Inflammatory macrophage treated with lipopolysaccharide for 4 hours (primary cell): ENCODE results near the gene CUL4B.
"Not testable (repeated sequence)": the region's sequence is repeated elsewhere in the genome, so short reads cannot be mapped to it uniquely, and the experiment has no call there.

Experiments
- DNase-seq: peaks from one replicate; pipeline ENCODE4 v3.0.0-alpha.2; 2020

The CUL4B gene

DNA sequence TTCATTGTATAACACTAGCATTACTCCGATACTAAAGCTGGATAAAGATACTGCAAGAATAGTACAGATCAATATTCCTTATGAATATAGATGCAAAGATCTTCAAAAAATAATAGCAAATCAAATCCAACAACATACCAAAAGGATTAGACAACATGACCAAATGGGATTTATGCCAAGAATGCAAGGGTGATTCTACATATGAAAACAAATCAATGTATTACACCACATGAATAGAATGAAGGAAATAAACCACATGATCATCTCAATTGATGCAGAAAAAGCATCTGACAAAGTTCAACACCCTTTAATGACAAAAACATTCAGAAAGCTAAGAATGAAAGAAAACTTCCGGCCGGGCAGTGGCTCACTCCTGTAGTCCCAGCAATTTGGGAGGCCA lies 42.8 kb downstream of the CUL4B start:
- DNase-seq: no peak

- DNase-seq: peak; percentile 5
These were observed 46.5 kb downstream of the CUL4B start for GRCh38 chrX:120514236-120514635.

DNA sequence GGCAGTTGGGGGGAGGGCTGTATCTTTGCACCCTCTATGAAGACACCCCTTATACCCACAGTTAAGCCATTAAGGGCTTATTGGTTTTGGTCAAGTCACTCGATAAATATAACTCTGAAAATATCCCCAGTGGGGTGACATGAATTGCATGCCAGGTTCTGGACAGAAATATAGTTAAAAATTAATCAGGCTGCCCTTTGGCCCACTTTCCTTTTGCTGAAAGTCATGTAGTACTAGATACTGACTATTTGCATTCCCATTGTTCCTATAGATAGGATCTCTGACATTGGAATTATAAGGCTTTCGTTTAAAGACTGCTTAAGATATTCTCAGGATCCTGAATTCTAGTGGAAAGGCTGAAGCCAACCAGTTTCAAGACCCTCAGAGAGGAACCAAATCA lies 48.1 kb downstream of the CUL4B start:
- no peak for DNase-seq

- no peak for DNase-seq
These were observed 48.5 kb downstream of the CUL4B start for GRCh38 chrX:120512222-120512621.

GRCh38 chrX:120504569-120504968 lies 56.2 kb downstream of the CUL4B start:
- no peak for DNase-seq

DNA sequence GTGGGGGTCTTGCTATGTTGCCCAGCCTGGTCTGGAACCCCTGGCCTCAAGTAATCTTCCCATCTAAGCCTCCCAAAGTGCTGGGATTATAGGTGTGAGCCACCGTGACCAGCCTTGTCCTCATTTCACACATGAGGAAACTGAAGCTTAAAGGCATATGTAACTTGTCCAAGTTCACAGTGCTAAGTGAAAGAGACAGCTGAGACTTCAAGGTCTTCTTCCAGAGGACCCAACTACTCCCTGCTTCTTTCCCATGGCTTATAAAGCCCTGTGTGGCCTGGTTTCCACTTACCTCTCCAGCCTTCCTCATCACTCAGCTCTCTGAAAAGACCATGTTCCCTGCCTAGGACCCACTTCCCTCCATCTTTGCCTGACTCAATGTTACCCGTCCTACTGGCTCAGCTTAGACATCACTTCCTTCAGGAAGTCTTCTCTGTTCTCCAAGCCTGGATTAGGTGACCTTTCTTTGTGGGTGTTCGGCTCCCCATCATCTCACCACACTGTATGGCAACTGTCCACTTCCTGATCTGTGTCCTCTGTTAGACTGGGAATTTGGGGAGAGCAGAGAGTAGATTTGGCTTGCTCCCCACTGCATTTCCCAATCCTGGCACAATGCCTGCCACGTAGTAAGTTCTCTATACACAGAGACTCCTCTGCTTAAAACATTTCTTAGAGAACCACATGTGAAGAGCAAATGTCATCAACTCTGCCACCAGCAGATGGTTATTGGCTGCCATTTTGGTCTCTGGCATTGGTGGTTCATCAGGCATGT lies 61.3 kb downstream of the CUL4B start:
- DNase-seq: no peak

GRCh38 chrX:120490119-120490518 lies 70.6 kb downstream of the CUL4B start:
- DNase-seq: not testable (repeated sequence)

GRCh38 chrX:120486786-120487185 lies 74.0 kb downstream of the CUL4B start:
- DNase-seq: no peak

- peak; percentile 87 for DNase-seq
These were observed 74.9 kb downstream of the CUL4B start for GRCh38 chrX:120485638-120486520.

GRCh38 chrX:120485315-120485637 lies 75.5 kb downstream of the CUL4B start:
- DNase-seq: no peak

DNA sequence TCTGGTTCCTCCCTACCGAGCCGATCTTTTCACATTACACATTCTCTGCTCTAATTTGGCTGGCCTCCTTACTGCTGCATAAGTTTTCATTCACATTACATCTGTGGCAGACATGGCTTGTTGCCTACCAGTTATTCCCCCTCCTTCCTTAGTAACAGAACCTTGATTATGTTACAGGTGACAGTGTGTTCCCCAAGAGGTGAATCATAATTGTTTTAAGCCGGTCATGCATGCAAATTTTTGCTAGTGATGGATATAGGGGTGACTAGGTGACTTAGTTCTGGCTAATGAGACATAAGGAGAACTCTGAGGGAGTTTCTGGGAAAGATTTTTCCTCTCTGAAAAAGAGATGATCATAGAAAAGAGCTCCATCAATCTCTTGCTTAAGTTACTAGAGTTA lies 83.3 kb downstream of the CUL4B start:
- DNase-seq: no peak

DNA sequence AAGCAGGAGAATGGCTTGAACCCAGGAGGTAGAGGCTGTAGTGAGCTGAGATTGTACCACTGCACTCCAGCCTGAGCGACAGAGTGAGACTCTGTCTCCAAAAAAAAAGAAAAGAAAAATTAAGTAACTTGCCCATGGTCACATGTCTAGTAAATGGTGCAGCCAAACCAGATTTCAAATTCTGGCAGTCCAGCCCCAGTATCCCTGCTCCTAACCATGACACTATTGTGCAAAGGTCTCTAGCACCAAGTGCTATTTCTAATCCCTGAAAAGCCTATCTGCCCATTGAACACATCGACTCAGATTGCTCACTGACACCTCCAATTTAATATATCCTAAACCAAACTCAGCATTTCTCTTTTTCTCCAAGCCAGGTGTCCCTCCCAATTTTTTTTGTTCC lies 84.0 kb downstream of the CUL4B start:
- DNase-seq: no peak

GRCh38 chrX:120475447-120475846 lies 85.3 kb downstream of the CUL4B start:
- peak; percentile 5 for DNase-seq
